Muscle of leg (tissue), 11 donors: ENCODE data around the gene PRIM2. TPM values are rescaled to one million over a fixed set of nuclear protein-coding genes. Genes with fewer than 3 reads are reported as not detected.
A peak's percentile ranks its signal among the peaks of the same experiment; 100 is the strongest.
"Not testable (repeated sequence)": the region's sequence is repeated elsewhere in the genome, so short reads cannot be mapped to it uniquely, and the experiment has no call there.

Source experiments
- DNase-seq: peaks from one replicate; pipeline ENCODE4 v3.0.0; 2013
- H3K27ac ChIP-seq: one replicate; pipeline ENCODE4 v1.5.1; 2013; ENCODE audit warnings: mild to moderate bottlenecking, low read length, control low read depth
- H3K27me3 ChIP-seq: one replicate; pipeline ENCODE4 v1.6.1; 2013; ENCODE audit warnings: low read length; ENCODE audit not compliant: control insufficient read depth, insufficient read depth
- H3K36me3 ChIP-seq: one replicate; pipeline ENCODE4 v1.6.1; 2013; ENCODE audit warnings: low read length; ENCODE audit not compliant: control insufficient read depth, insufficient read depth
- H3K4me1 ChIP-seq: one replicate; pipeline ENCODE4 v1.6.1; 2013; ENCODE audit warnings: low read length; ENCODE audit not compliant: control insufficient read depth, insufficient read depth
- H3K4me3 ChIP-seq: one replicate; pipeline ENCODE4 v1.5.1; 2013; ENCODE audit warnings: low read length, control low read depth
- H3K9me3 ChIP-seq: replicated peaks from 2 replicates; pipeline ENCODE4 v1.6.1; 2013; ENCODE audit warnings: low read depth, low read length; ENCODE audit not compliant: control insufficient read depth
- WGBS: methylation state at CpG from one replicate; pipeline ENCODE4 v1.1.5; 2013; ENCODE audit warnings: missing lambda C conversion rate; ENCODE audit not compliant: insufficient coverage; 5-methylcytosine and 5-hydroxymethylcytosine counted together
- polyA plus RNA-seq, 8 donors: library from polyadenylated mRNA; unstranded; fragments of 120-200 nt; gene quantifications; one replicate each; pipeline versions ENCODE4 v1.2.1 to v1.2.3, GENCODE V29; 2013; ENCODE audit warnings: inconsistent platforms in 1 of 8, low replicate concordance in 1 of 8; ENCODE audit not compliant: insufficient read length in 8 of 8, insufficient read depth in 1 of 8
- total RNA-seq: library from RNA; stranded (reverse); fragments of 120-200 nt; gene quantifications from one replicate; pipeline ENCODE4 v1.2.4, GENCODE V29; 2013

Gene PRIM2
- total and polyA plus RNA-seq, 9 donors = 6.1 to 13.2 (median 7.0) TPM

GRCh38 chr6:57469072-57469471 lies 151.6 kb downstream of the PRIM2 start:
- no peak for DNase-seq
- no peak overlapping the region for H3K4me3 ChIP-seq
- no peaks in the 10 kb centered on the region for H3K36me3 ChIP-seq
- H3K9me3 ChIP-seq = no peaks in the 10 kb centered on the region
- no peak overlapping the region for H3K27ac ChIP-seq
- no peaks in the 10 kb centered on the region for H3K4me1 ChIP-seq
- no peaks in the 10 kb centered on the region for H3K27me3 ChIP-seq
- no CpG with 5 or more reads among the region's 3 CpGs for whole genome bisulfite sequencing

GRCh38 chr6:57470148-57470547 lies 152.7 kb downstream of the PRIM2 start:
- H3K4me1 ChIP-seq, H3K4me3 ChIP-seq, H3K9me3 ChIP-seq, H3K27ac ChIP-seq, H3K27me3 ChIP-seq, H3K36me3 ChIP-seq: not testable (repeated sequence)
- no CpG with 5 or more reads among the region's 4 CpGs for WGBS
- DNase-seq = peak; percentile 11

- not testable (repeated sequence) for DNase-seq
Measured at GRCh38 chr6:57471314-57471864, 154.0 kb downstream of the PRIM2 start.

GRCh38 chr6:57472861-57473362 lies 155.5 kb downstream of the PRIM2 start:
- H3K36me3 ChIP-seq, H3K27me3 ChIP-seq, H3K9me3 ChIP-seq, H3K4me1 ChIP-seq, H3K4me3 ChIP-seq, H3K27ac ChIP-seq: not testable (repeated sequence)
- 14% methylated on average over 1 of the region's 3 CpGs for WGBS
- DNase-seq = peak; percentile 86

More at GRCh38 chr6:57471314-57471864, 154.0 kb downstream of the PRIM2 start:
- H3K4me1 ChIP-seq, H3K4me3 ChIP-seq, H3K9me3 ChIP-seq, H3K36me3 ChIP-seq, H3K27ac ChIP-seq, H3K27me3 ChIP-seq: not testable (repeated sequence)
- WGBS = no CpG with 5 or more reads among the region's 1 CpG

GRCh38 chr6:57474862-57475475 lies 157.5 kb downstream of the PRIM2 start:
- H3K27ac ChIP-seq, H3K9me3 ChIP-seq, H3K36me3 ChIP-seq, H3K4me3 ChIP-seq, DNase-seq, H3K27me3 ChIP-seq, H3K4me1 ChIP-seq: not testable (repeated sequence)
- 40% methylated on average over 1 of the region's 6 CpGs for WGBS

- not testable (repeated sequence) for H3K27ac ChIP-seq, H3K4me1 ChIP-seq, DNase-seq, H3K27me3 ChIP-seq, H3K36me3 ChIP-seq, H3K4me3 ChIP-seq, H3K9me3 ChIP-seq
- WGBS = no CpG with 5 or more reads among the region's 2 CpGs
Measured at GRCh38 chr6:57475656-57476055, 158.2 kb downstream of the PRIM2 start.

- H3K4me3 ChIP-seq, H3K27me3 ChIP-seq: not testable (repeated sequence)
Measured at GRCh38 chr6:57480194-57480593, 162.8 kb downstream of the PRIM2 start.

GRCh38 chr6:57481121-57481520 lies 163.7 kb downstream of the PRIM2 start:
- H3K4me1 ChIP-seq, H3K4me3 ChIP-seq, DNase-seq, H3K27ac ChIP-seq, H3K9me3 ChIP-seq, H3K27me3 ChIP-seq, H3K36me3 ChIP-seq: not testable (repeated sequence)
- no CpG with 5 or more reads among the region's 1 CpG for WGBS

More at GRCh38 chr6:57480194-57480593, 162.8 kb downstream of the PRIM2 start:
- not testable (repeated sequence) for H3K36me3 ChIP-seq, H3K9me3 ChIP-seq, H3K27ac ChIP-seq, DNase-seq, H3K4me1 ChIP-seq

- WGBS = 100% methylated on average over 1 of the region's 4 CpGs
- DNase-seq, H3K27me3 ChIP-seq: not testable (repeated sequence)
Measured at GRCh38 chr6:57482471-57482870, 165.0 kb downstream of the PRIM2 start.

GRCh38 chr6:57486494-57487081 lies 169.2 kb downstream of the PRIM2 start:
- H3K9me3 ChIP-seq, H3K27me3 ChIP-seq, H3K4me3 ChIP-seq, H3K27ac ChIP-seq, H3K36me3 ChIP-seq, H3K4me1 ChIP-seq: not testable (repeated sequence)
- no CpG with 5 or more reads among the region's 4 CpGs for WGBS
- peak; percentile 27 for DNase-seq

More at GRCh38 chr6:57482471-57482870, 165.0 kb downstream of the PRIM2 start:
- H3K36me3 ChIP-seq, H3K27ac ChIP-seq, H3K9me3 ChIP-seq, H3K4me3 ChIP-seq, H3K4me1 ChIP-seq: not testable (repeated sequence)
